ENCODE results near the gene ARID1A. TPM values are rescaled to one million over a fixed set of nuclear protein-coding genes. Genes with fewer than 3 reads are reported as not detected.

The ARID1A gene
- total RNA-seq, 4 donors from 2014 or later = 22.3 to 51.0 (median 35.0) TPM

- H3K4me3 ChIP-seq = no peak overlapping the region
- DNase-seq = no peak
- intact Hi-C loops (cut with DNase I; ENCODE audit: low total_unique reads) (no loop called here), in situ Hi-C loops (cut with MboI; ENCODE audit: low sequenced_read_pairs in 4 of 4) (no loop called here)
- no peaks in the 10 kb centered on the region for H3K9me3 ChIP-seq
- no peaks in the 10 kb centered on the region for H3K27me3 ChIP-seq
- no peak for TF ChIP-seq POLR2A (IDR thresholded peaks at IDR 0.05)
- TF ChIP-seq, protein P1, sequence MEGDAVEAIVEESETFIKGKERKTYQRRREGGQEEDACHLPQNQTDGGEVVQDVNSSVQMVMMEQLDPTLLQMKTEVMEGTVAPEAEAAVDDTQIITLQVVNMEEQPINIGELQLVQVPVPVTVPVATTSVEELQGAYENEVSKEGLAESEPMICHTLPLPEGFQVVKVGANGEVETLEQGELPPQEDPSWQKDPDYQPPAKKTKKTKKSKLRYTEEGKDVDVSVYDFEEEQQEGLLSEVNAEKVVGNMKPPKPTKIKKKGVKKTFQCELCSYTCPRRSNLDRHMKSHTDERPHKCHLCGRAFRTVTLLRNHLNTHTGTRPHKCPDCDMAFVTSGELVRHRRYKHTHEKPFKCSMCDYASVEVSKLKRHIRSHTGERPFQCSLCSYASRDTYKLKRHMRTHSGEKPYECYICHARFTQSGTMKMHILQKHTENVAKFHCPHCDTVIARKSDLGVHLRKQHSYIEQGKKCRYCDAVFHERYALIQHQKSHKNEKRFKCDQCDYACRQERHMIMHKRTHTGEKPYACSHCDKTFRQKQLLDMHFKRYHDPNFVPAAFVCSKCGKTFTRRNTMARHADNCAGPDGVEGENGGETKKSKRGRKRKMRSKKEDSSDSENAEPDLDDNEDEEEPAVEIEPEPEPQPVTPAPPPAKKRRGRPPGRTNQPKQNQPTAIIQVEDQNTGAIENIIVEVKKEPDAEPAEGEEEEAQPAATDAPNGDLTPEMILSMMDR (IDR thresholded peaks at IDR 0.05 in 4 of 5, conservative IDR thresholded peaks at IDR 0.05 in 1 of 5) = no peak
- ATAC-seq = no peak
- peaks cover 0 to 12% of the 10 kb centered on the region in 2 donors for H3K36me3 ChIP-seq
- H3K27ac ChIP-seq = no peak overlapping the region
- peaks cover 57 to 84% of the 10 kb centered on the region in 2 donors for H3K4me1 ChIP-seq
Measured at GRCh38 chr1:26726784-26727183, 31.0 kb downstream of the ARID1A start.

GRCh38 chr1:26727476-26727875 lies 31.7 kb downstream of the ARID1A start:
- peaks cover 51 to 77% of the 10 kb centered on the region in 2 donors for H3K4me1 ChIP-seq
- no peak overlapping the region for H3K4me3 ChIP-seq
- ATAC-seq = no peak
- no peak for TF ChIP-seq POLR2A (IDR thresholded peaks at IDR 0.05)
- TF ChIP-seq, protein P1 (IDR thresholded peaks at IDR 0.05 in 4 of 5, conservative IDR thresholded peaks at IDR 0.05 in 1 of 5) = no peak
- H3K36me3 ChIP-seq = peaks cover 0 to 19% of the 10 kb centered on the region in 2 donors
- in situ Hi-C loops (cut with MboI; ENCODE audit: low sequenced_read_pairs in 4 of 4) (no loop called here), intact Hi-C loops (cut with DNase I; ENCODE audit: low total_unique reads) (no loop called here)
- H3K27ac ChIP-seq = no peak overlapping the region
- no peaks in the 10 kb centered on the region for H3K27me3 ChIP-seq
- DNase-seq = no peak
- H3K9me3 ChIP-seq = no peaks in the 10 kb centered on the region

- H3K9me3 ChIP-seq = no peaks in the 10 kb centered on the region
- DNase-seq = no peak
- H3K27me3 ChIP-seq = no peaks in the 10 kb centered on the region
- TF ChIP-seq, protein P1 (IDR thresholded peaks at IDR 0.05 in 4 of 5, conservative IDR thresholded peaks at IDR 0.05 in 1 of 5) = no peak
- TF ChIP-seq POLR2A (IDR thresholded peaks at IDR 0.05) = no peak
- H3K36me3 ChIP-seq = peaks cover 0 to 31% of the 10 kb centered on the region in 2 donors
- peaks cover 45 to 66% of the 10 kb centered on the region in 2 donors for H3K4me1 ChIP-seq
- in situ Hi-C loops (cut with MboI; ENCODE audit: low sequenced_read_pairs in 4 of 4) = no loop called here
- no peak overlapping the region for H3K27ac ChIP-seq
- no peak overlapping the region for H3K4me3 ChIP-seq
- no peak for ATAC-seq
- intact Hi-C loops (cut with DNase I; ENCODE audit: low total_unique reads) = no loop called here
Measured at GRCh38 chr1:26728645-26729044, 32.8 kb downstream of the ARID1A start.

- TF ChIP-seq, protein P1 (IDR thresholded peaks at IDR 0.05 in 4 of 5, conservative IDR thresholded peaks at IDR 0.05 in 1 of 5) = no peak
- no peak for TF ChIP-seq POLR2A (IDR thresholded peaks at IDR 0.05)
- intact Hi-C loops (cut with DNase I; ENCODE audit: low total_unique reads) (no loop called here), in situ Hi-C loops (cut with MboI; ENCODE audit: low sequenced_read_pairs in 4 of 4) (no loop called here)
- peaks cover 0 to 41% of the 10 kb centered on the region in 2 donors for H3K36me3 ChIP-seq
- H3K4me1 ChIP-seq = peaks cover 42 to 65% of the 10 kb centered on the region in 2 donors
- DNase-seq (no peak), ATAC-seq (no peak)
- H3K27me3 ChIP-seq = no peaks in the 10 kb centered on the region
- no peak overlapping the region for H3K27ac ChIP-seq
- H3K9me3 ChIP-seq = no peaks in the 10 kb centered on the region
- H3K4me3 ChIP-seq = no peak overlapping the region
Measured at GRCh38 chr1:26729633-26730032, 33.8 kb downstream of the ARID1A start.

- no peak for ATAC-seq
- no peak for DNase-seq
- Histone ChIP-seq H3K4me3 (no peak overlapping the region), H3K4me1 (peaks cover 31 to 63% of the 10 kb centered on the region in 2 donors), H3K9me3 (no peaks in the 10 kb centered on the region), H3K27me3 (no peaks in the 10 kb centered on the region), H3K36me3 (peaks cover 0 to 49% of the 10 kb centered on the region in 2 donors), H3K27ac (no peak overlapping the region)
- TF ChIP-seq, protein P1 (IDR thresholded peaks at IDR 0.05 in 4 of 5, conservative IDR thresholded peaks at IDR 0.05 in 1 of 5) = no peak
- TF ChIP-seq POLR2A (IDR thresholded peaks at IDR 0.05) = no peak
- in situ Hi-C loops (cut with MboI; ENCODE audit: low sequenced_read_pairs in 4 of 4) = no loop called here
- intact Hi-C loops (cut with DNase I; ENCODE audit: low total_unique reads) = no loop called here
Measured at GRCh38 chr1:26730695-26731094, 34.9 kb downstream of the ARID1A start.

Measured in gastrocnemius medialis (tissue), 4 donors.